ENCODE results near the gene SCAPER.

Gene SCAPER

DNA sequence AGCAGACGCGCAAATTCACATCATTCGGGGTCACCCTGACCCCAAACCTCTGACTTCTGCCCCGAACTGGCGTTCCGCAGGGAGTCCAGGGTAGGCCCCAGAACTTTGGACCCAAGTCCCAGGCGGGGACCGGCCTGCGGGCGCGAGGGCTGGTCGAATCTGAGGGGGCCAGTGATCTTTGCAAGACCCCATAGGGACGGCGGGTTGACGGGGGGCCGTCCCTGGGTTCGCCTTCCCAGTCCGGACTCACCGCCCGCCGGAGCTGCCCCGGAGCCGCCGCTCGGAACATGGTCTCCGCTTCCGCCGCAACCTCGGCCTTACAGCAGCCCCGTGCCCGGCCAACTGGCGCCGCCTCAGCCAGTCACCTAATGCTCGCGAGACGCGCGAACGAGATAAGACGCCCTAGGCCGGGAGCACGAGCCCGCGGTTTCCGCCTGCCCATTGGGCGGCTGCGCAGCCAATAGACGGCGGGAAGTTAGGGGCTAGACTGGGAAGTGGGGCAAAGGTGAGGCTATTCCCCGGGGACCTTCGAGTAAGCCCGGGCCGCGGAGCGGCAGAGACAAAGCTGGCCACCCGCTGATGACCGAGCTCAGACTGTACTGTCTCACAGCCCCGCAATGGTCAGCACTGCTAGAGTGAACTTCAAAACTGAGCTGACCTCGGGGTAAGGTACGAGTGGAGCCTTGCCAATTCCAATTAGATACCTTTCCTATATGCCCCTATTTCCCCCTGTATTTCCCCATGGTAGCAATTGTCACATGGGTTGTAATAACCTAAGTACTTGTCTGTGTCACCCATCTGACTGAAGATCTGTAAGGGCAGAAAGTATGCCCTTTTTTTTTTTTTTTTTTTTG lies 593.8 kb downstream of the SCAPER start, which contains the start of gene ETFA (continued):
- TF ChIP-seq GLI4 (tag by site-specific recombination; IDR thresholded peaks at IDR 0.05) (0 out of 2 replicates have a peak, but pooled peaks have one; percentile 43), BCL11B (tag by site-specific recombination; IDR thresholded peaks at IDR 0.05; ENCODE audit: low read depth) (peak; percentile 52), ZNF549 (tag by site-specific recombination; IDR thresholded peaks at IDR 0.05) (no peak), ZNF660 (tag by site-specific recombination; IDR thresholded peaks at IDR 0.05) (peak; percentile 53; the same call in 1 of the 2 replicates), ZNF335 (tag by site-specific recombination; conservative IDR thresholded peaks at IDR 0.05) (peak; percentile 98), ZNF561 (tag by site-specific recombination; IDR thresholded peaks at IDR 0.05; ENCODE audit: borderline replicate concordance) (peak; percentile 44; the same call in 1 of the 2 replicates), ZNF677 (tag by site-specific recombination; IDR thresholded peaks at IDR 0.05) (no peak), ZNF423 (tag by site-specific recombination; IDR thresholded peaks at IDR 0.05) (peak; percentile 89; the same call in 1 of the 2 replicates), GLIS1 (tag by site-specific recombination; IDR thresholded peaks at IDR 0.05) (peak; percentile 65; the same call in 1 of the 2 replicates), ZNF341 (tag by site-specific recombination; IDR thresholded peaks at IDR 0.05; ENCODE audit: low read depth) (peak; percentile 45), ZNF221 (tag by site-specific recombination; IDR thresholded peaks at IDR 0.05; ENCODE audit: borderline replicate concordance) (0 out of 2 replicates have a peak, but pooled peaks have one; percentile 11), ZBTB8A (tag by site-specific recombination; IDR thresholded peaks at IDR 0.05) (peak; percentile 83), ZNF155 (tag by site-specific recombination; IDR thresholded peaks at IDR 0.05) (no peak), ZBTB20 (tag by site-specific recombination; IDR thresholded peaks at IDR 0.05) (peak; percentile 62; the same call in 1 of the 2 replicates), ZNF707 (tag by site-specific recombination; IDR thresholded peaks at IDR 0.05) (no peak), SP3 (tag by site-specific recombination; IDR thresholded peaks at IDR 0.05) (peak; percentile 52), ZNF596 (tag by site-specific recombination; IDR thresholded peaks at IDR 0.05) (no peak), KLF8 (tag by site-specific recombination; IDR thresholded peaks at IDR 0.05) (peak; percentile 83), ZNF600 (tag by site-specific recombination; IDR thresholded peaks at IDR 0.05) (peak; percentile 80), ZFP37 (tag by site-specific recombination; IDR thresholded peaks at IDR 0.05) (peak; percentile 93), ZNF140 (tag by site-specific recombination; IDR thresholded peaks at IDR 0.05) (no peak), ZNF132 (tag by site-specific recombination; IDR thresholded peaks at IDR 0.05; ENCODE audit: borderline replicate concordance) (no peak), ZNF433 (tag by site-specific recombination; IDR thresholded peaks at IDR 0.05; ENCODE audit: low read depth) (no peak), MEIS1 (CRISPR knock-in tag; IDR thresholded peaks at IDR 0.05; ENCODE audit: borderline replicate concordance) (no peak), YY1 (tag by site-specific recombination; IDR thresholded peaks at IDR 0.05) (peak; percentile 81), REPIN1 (tag by site-specific recombination; IDR thresholded peaks at IDR 0.05; ENCODE audit: low read depth) (no peak), ZNF121 (tag by site-specific recombination; IDR thresholded peaks at IDR 0.05) (0 out of 2 replicates have a peak, but pooled peaks have one; percentile 8), KLF1 (tag by site-specific recombination; IDR thresholded peaks at IDR 0.05) (peak; percentile 47), ZBTB17 (tag by site-specific recombination; IDR thresholded peaks at IDR 0.05) (peak; percentile 83), KLF10 (tag by site-specific recombination; IDR thresholded peaks at IDR 0.05) (peak; percentile 100), ZBTB7A (tag by site-specific recombination; IDR thresholded peaks at IDR 0.05; ENCODE audit: low read depth) (0 out of 2 replicates have a peak, but pooled peaks have one; percentile 54)
- TF ChIP-seq, protein P1, sequence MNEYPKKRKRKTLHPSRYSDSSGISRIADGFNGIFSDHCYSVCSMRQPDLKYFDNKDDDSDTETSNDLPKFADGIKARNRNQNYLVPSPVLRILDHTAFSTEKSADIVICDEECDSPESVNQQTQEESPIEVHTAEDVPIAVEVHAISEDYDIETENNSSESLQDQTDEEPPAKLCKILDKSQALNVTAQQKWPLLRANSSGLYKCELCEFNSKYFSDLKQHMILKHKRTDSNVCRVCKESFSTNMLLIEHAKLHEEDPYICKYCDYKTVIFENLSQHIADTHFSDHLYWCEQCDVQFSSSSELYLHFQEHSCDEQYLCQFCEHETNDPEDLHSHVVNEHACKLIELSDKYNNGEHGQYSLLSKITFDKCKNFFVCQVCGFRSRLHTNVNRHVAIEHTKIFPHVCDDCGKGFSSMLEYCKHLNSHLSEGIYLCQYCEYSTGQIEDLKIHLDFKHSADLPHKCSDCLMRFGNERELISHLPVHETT (tag by site-specific recombination; IDR thresholded peaks at IDR 0.05) = peak; percentile 15; the same call in 1 of the 2 replicates
- TF ChIP-seq, protein P2, sequence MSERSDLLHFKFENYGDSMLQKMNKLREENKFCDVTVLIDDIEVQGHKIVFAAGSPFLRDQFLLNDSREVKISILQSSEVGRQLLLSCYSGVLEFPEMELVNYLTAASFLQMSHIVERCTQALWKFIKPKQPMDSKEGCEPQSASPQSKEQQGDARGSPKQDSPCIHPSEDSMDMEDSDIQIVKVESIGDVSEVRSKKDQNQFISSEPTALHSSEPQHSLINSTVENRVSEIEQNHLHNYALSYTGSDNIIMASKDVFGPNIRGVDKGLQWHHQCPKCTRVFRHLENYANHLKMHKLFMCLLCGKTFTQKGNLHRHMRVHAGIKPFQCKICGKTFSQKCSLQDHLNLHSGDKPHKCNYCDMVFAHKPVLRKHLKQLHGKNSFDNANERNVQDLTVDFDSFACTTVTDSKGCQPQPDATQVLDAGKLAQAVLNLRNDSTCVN (tag by site-specific recombination; optimal IDR thresholded peaks at IDR 0.05) = peak; percentile 88
- TF ChIP-seq, protein P3, sequence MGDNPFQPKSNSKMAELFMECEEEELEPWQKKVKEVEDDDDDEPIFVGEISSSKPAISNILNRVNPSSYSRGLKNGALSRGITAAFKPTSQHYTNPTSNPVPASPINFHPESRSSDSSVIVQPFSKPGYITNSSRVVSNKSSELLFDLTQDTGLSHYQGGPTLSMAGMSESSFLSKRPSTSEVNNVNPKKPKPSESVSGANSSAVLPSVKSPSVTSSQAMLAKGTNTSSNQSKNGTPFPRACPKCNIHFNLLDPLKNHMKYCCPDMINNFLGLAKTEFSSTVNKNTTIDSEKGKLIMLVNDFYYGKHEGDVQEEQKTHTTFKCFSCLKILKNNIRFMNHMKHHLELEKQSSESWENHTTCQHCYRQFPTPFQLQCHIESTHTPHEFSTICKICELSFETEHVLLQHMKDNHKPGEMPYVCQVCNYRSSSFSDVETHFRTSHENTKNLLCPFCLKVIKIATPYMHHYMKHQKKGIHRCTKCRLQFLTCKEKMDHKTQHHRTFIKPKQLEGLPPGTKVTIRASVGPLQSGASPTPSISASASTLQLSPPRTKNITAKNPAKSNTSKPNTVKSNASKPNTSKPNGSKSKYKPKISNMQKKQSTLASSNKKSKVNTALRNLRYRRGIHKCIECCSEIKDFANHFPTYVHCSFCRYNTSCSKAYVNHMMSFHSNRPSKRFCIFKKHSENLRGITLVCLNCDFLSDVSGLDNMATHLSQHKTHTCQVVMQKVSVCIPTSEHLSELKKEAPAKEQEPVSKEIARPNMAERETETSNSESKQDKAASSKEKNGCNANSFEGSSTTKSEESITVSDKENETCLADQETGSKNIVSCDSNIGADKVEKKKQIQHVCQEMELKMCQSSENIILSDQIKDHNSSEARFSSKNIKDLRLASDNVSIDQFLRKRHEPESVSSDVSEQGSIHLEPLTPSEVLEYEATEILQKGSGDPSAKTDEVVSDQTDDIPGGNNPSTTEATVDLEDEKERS (tag by site-specific recombination; IDR thresholded peaks at IDR 0.05) = no peak

Data from HEK293 (cell line).